ENCODE results near the gene KRT20.

KRT20 gene

GRCh38 chr17:40836020-40836419, 49.0 kb downstream of the KRT20 start:
- H3K9me3 ChIP-seq (ENCODE audit: control insufficient read depth, low read length) = no peaks in the 10 kb centered on the region
- H3K27ac ChIP-seq (ENCODE audit: insufficient read depth, low read length, poor library complexity, severe bottlenecking) = no peak overlapping the region
- DNase-seq = no peak
- H3K4me3 ChIP-seq (ENCODE audit: insufficient read depth, low read depth, low read length, poor library complexity, severe bottlenecking) = no peak overlapping the region
- H3K27me3 ChIP-seq (replicated peaks; ENCODE audit: control insufficient read depth, insufficient read depth, low read length, poor library complexity, severe bottlenecking) = no peaks in the 10 kb centered on the region
- H3K36me3 ChIP-seq (ENCODE audit: control insufficient read depth, insufficient read depth, low read length) = no peaks in the 10 kb centered on the region
- H3K4me1 ChIP-seq (ENCODE audit: control insufficient read depth, insufficient read depth, low read length, poor library complexity, severe bottlenecking) = no peaks in the 10 kb centered on the region

GRCh38 chr17:40833882-40834281, 51.2 kb downstream of the KRT20 start:
- Histone ChIP-seq H3K9me3 (ENCODE audit: control insufficient read depth, low read length) (no peaks in the 10 kb centered on the region), H3K4me3 (ENCODE audit: insufficient read depth, low read depth, low read length, poor library complexity, severe bottlenecking) (no peak overlapping the region), H3K4me1 (ENCODE audit: control insufficient read depth, insufficient read depth, low read length, poor library complexity, severe bottlenecking) (no peaks in the 10 kb centered on the region), H3K27me3 (replicated peaks; ENCODE audit: control insufficient read depth, insufficient read depth, low read length, poor library complexity, severe bottlenecking) (no peaks in the 10 kb centered on the region), H3K27ac (ENCODE audit: insufficient read depth, low read length, poor library complexity, severe bottlenecking) (no peak overlapping the region), H3K36me3 (ENCODE audit: control insufficient read depth, insufficient read depth, low read length) (no peaks in the 10 kb centered on the region)
- no peak for DNase-seq

GRCh38 chr17:40832840-40833239, 52.2 kb downstream of the KRT20 start:
- no peak for DNase-seq
- Histone ChIP-seq H3K9me3 (ENCODE audit: control insufficient read depth, low read length) (no peaks in the 10 kb centered on the region), H3K27me3 (replicated peaks; ENCODE audit: control insufficient read depth, insufficient read depth, low read length, poor library complexity, severe bottlenecking) (no peaks in the 10 kb centered on the region), H3K27ac (ENCODE audit: insufficient read depth, low read length, poor library complexity, severe bottlenecking) (no peak overlapping the region), H3K4me1 (ENCODE audit: control insufficient read depth, insufficient read depth, low read length, poor library complexity, severe bottlenecking) (no peaks in the 10 kb centered on the region), H3K4me3 (ENCODE audit: insufficient read depth, low read depth, low read length, poor library complexity, severe bottlenecking) (no peak overlapping the region), H3K36me3 (ENCODE audit: control insufficient read depth, insufficient read depth, low read length) (no peaks in the 10 kb centered on the region)

GRCh38 chr17:40830085-40830776, 54.8 kb downstream of the KRT20 start:
- Histone ChIP-seq H3K27ac (ENCODE audit: insufficient read depth, low read length, poor library complexity, severe bottlenecking) (no peak overlapping the region), H3K4me3 (ENCODE audit: insufficient read depth, low read depth, low read length, poor library complexity, severe bottlenecking) (no peak overlapping the region), H3K27me3 (replicated peaks; ENCODE audit: control insufficient read depth, insufficient read depth, low read length, poor library complexity, severe bottlenecking) (no peaks in the 10 kb centered on the region), H3K36me3 (ENCODE audit: control insufficient read depth, insufficient read depth, low read length) (no peaks in the 10 kb centered on the region), H3K9me3 (ENCODE audit: control insufficient read depth, low read length) (no peaks in the 10 kb centered on the region), H3K4me1 (ENCODE audit: control insufficient read depth, insufficient read depth, low read length, poor library complexity, severe bottlenecking) (no peaks in the 10 kb centered on the region)
- DNase-seq = no peak

- Histone ChIP-seq H3K27ac (ENCODE audit: insufficient read depth, low read length, poor library complexity, severe bottlenecking) (no peak overlapping the region), H3K27me3 (replicated peaks; ENCODE audit: control insufficient read depth, insufficient read depth, low read length, poor library complexity, severe bottlenecking) (no peaks in the 10 kb centered on the region), H3K36me3 (ENCODE audit: control insufficient read depth, insufficient read depth, low read length) (no peaks in the 10 kb centered on the region), H3K4me3 (ENCODE audit: insufficient read depth, low read depth, low read length, poor library complexity, severe bottlenecking) (no peak overlapping the region), H3K4me1 (ENCODE audit: control insufficient read depth, insufficient read depth, low read length, poor library complexity, severe bottlenecking) (no peaks in the 10 kb centered on the region), H3K9me3 (ENCODE audit: control insufficient read depth, low read length) (no peaks in the 10 kb centered on the region)
- no peak for DNase-seq
These were observed 56.5 kb downstream of the KRT20 start for GRCh38 chr17:40828454-40829044.

GRCh38 chr17:40827746-40828453, 57.1 kb downstream of the KRT20 start:
- Histone ChIP-seq H3K27me3 (replicated peaks; ENCODE audit: control insufficient read depth, insufficient read depth, low read length, poor library complexity, severe bottlenecking) (no peaks in the 10 kb centered on the region), H3K4me1 (ENCODE audit: control insufficient read depth, insufficient read depth, low read length, poor library complexity, severe bottlenecking) (no peaks in the 10 kb centered on the region), H3K36me3 (ENCODE audit: control insufficient read depth, insufficient read depth, low read length) (no peaks in the 10 kb centered on the region), H3K4me3 (ENCODE audit: insufficient read depth, low read depth, low read length, poor library complexity, severe bottlenecking) (no peak overlapping the region), H3K27ac (ENCODE audit: insufficient read depth, low read length, poor library complexity, severe bottlenecking) (no peak overlapping the region), H3K9me3 (ENCODE audit: control insufficient read depth, low read length) (no peaks in the 10 kb centered on the region)
- no peak for DNase-seq
